Astrocyte of the cerebellum (primary cell): ENCODE results near the gene TMEM40.
"Not testable (repeated sequence)": the region's sequence is repeated elsewhere in the genome, so short reads cannot be mapped to it uniquely, and the experiment has no call there.

Experiments used
- DNase-seq: peaks from one replicate; pipeline ENCODE4 v3.0.0-alpha.2; 2011; ENCODE audit warnings: low read depth
- H3K4me3 ChIP-seq: 2 replicates; pipeline ENCODE4 v1.5.1; 2011; ENCODE audit warnings: mild to moderate bottlenecking, low read depth, low read length, moderate library complexity
- in situ Hi-C: cut with HindIII; loops from 2 replicates; pipeline ENCODE4 v1.10.0; 2017; ENCODE audit warnings: low sequenced_read_pairs
- TF ChIP-seq, protein P1 (sequence below): IDR thresholded peaks from 2 replicates; pipeline ENCODE4 v1.5.1; 2012; ENCODE audit warnings: low read length, low read depth, moderate library complexity, mild to moderate bottlenecking; ENCODE audit errors: missing control alignments

The TMEM40 gene

DNA sequence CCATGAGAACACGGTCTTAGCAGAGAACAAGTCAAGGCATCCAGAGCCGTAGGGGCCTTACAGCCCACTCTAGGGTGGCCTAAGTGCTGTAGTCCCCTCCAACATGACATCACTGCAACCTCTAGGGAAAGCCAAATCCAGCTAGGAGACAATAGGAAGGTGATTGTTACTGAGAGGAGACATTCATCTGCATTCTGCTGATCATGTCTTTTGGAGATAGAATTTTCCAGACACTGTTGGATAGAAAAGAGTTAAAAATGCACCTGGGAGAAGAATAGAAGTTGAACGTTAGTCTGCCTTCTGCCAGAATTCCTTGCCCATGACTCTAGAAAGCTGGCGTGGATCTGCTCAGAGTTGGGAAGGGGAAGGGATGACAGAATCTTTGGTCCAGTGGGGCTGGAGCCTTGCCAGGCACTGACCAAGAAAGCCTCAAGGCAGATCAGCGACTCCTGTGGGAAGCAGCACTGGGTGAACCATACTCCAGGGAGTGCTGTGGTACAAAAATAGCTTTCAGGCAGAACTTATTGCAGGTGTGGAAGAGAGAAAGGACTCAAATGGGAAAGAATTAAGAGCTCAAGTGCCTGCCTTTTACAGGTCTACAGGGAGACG is 50.4 kb downstream of the TMEM40 start:
- DNase-seq = peak; percentile 88
- in situ Hi-C loops = no loop called here
- TF ChIP-seq, protein P1, sequence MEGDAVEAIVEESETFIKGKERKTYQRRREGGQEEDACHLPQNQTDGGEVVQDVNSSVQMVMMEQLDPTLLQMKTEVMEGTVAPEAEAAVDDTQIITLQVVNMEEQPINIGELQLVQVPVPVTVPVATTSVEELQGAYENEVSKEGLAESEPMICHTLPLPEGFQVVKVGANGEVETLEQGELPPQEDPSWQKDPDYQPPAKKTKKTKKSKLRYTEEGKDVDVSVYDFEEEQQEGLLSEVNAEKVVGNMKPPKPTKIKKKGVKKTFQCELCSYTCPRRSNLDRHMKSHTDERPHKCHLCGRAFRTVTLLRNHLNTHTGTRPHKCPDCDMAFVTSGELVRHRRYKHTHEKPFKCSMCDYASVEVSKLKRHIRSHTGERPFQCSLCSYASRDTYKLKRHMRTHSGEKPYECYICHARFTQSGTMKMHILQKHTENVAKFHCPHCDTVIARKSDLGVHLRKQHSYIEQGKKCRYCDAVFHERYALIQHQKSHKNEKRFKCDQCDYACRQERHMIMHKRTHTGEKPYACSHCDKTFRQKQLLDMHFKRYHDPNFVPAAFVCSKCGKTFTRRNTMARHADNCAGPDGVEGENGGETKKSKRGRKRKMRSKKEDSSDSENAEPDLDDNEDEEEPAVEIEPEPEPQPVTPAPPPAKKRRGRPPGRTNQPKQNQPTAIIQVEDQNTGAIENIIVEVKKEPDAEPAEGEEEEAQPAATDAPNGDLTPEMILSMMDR = peak; percentile 54
- H3K4me3 ChIP-seq = no peak overlapping the region

DNA sequence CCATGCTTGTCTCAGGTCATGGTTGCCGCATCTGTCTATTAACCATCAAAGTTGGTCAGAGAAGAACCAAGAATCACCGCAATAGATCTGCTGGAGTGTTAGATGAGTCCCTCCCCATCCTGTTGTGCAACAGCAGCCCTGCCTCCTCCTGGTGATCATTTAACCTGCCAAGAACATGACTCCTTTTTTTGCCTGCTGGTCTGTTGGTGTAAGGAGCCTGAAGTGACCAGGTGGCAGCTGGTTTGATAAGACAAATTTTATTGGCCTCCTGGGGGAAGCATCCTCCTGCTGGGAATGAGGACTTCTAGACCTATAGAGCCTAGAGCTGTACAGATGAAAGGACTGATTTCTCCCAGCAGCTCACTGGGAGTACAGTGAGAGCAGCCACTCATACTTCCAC is 51.6 kb downstream of the TMEM40 start:
- in situ Hi-C loops = no loop called here
- TF ChIP-seq, protein P1 = no peak
- H3K4me3 ChIP-seq = no peak overlapping the region
- no peak for DNase-seq

DNA sequence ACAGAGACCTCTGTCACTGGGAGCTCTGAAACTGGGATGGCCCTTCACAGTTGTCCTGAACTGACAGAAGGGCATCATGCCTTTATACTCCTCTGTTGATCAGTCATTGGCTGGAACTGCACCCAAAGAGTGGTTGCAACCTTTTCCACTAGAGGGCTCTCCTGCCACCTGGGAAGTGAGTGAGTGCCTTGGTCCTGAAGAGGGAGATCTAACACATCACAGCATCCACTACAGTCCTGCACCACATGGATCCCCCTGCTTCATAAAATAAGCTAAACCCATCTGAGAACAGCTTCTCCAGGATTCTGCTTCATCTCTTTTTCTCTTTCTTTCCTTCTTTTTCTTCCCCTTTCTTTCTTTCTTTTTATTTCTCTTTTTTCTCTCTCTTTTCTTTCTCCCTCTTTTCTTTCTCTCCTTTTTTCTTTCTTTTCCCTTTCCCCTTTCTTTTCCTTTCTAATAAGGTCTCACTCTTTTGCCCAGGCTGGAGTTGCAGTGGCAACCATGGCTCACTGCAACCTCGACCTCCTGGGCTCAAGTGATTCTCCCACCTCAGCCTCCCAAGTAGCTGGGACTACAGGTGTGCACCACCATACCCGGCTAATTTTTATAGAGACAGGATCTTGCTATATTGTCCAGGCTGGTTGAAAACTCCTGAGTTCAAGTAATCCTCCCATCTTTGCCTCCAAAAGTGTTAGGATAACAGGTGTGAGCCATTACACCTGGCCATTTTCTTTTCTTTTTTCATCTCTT is 52.4 kb downstream of the TMEM40 start:
- TF ChIP-seq, protein P1 = peak; percentile 85
- no peak overlapping the region for H3K4me3 ChIP-seq
- in situ Hi-C loops = no loop called here
- DNase-seq = peak; percentile 45

DNA sequence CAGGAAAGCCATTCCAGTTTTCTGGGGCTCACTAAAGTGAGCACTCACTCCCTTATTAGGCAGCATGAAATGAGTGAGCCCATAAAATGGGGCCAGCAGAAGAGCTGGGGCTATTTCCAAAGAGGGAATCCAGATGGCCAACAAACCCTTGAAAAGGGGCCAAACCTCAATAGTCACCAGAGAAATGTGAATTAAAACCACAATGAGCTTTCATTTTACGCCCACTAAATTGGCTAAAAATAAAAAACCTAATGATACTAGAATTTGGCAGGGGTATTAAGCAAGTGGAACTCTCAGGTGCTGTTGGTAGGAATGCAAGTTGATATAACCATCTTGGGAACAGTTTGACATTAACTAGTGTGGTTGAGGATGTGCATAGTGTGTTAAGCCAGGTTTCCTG is 53.1 kb downstream of the TMEM40 start:
- no peak overlapping the region for H3K4me3 ChIP-seq
- DNase-seq = peak; percentile 60
- TF ChIP-seq, protein P1 = no peak
- in situ Hi-C loops = no loop called here

DNA sequence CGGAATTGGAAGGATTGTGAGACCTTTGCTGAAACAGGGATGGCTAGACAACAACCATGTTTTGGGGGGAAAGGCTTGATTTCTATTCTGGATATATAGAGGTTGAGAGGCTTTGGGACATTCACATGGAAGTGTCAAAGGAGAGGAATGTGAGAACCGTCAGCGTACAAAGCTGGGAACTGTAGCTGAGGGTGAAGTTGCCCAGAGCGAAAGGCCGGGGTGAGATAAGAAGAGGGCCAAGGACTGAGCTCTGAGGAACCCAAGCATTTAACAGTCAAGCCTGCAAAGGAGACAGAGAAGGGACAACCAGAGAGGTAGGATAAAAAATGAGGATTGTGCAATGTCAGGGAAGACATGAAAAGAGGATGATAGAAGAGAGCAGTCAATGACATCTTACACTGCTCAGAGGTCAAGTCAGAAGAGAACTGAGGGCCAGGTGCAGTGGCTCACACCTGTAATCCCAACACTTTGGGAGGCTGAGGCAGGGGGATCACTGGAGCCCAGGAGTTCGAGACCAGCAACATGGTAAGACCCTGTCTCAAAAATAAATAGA is 53.6 kb downstream of the TMEM40 start:
- in situ Hi-C loops = no loop called here
- no peak for DNase-seq
- no peak overlapping the region for H3K4me3 ChIP-seq
- TF ChIP-seq, protein P1 = no peak

DNA sequence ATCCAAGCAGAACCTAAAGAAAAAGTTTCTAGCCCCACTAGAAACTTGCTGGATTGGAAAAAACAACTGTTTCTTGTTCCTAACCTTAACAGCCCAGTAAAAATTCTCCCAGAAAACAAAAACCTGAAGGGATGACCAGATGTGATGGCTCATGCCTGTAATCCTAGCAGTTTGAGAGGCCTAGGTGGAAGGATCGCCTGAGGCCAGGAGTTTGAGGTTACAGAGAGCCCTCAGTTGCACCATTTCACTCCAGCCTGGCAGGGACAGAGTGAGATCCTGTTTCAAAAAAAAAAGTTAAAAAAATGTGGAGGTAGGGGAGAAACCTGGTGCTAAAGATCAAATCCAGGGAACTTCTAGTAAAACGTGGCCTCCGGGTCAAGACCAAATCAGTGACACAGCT is 56.6 kb downstream of the TMEM40 start:
- no peak overlapping the region for H3K4me3 ChIP-seq
- DNase-seq = no peak
- TF ChIP-seq, protein P1 = no peak
- in situ Hi-C loops = no loop called here

DNA sequence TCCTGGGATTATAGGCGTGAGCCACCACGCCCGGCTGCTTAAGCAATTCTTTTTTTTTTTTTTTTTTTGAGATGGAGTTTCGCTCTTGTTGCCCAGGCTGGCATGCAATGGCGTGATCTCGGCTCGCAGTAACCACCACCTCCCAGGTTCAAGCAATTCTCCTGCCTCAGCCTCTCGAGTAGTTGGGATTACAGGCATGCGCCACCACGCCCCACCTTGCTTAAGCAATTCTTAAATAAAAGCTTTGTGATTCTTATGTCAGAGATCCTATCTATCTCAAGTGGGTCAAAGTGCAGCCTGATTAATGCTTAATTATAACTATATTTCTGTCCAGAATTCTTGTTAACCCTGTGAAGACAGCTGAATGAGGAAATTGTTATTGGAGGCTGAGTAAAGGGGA is 57.5 kb downstream of the TMEM40 start:
- H3K4me3 ChIP-seq, in situ Hi-C loops, DNase-seq: not testable (repeated sequence)
